WTC11 (cell line): ENCODE data around the gene LRRC40. TPM values are rescaled to one million over a fixed set of nuclear protein-coding genes. Genes with fewer than 3 reads are reported as not detected.

Source experiments
- ATAC-seq: fragments of 200-7000 bp; cut with Tn5 transposase; 2 replicates; pipeline ENCODE4 v1.10.0; 2021; ENCODE audit warnings: mild to moderate bottlenecking, moderate library complexity
- CTCF ChIA-PET: fragments of 300-600 bp; sonication (Branson Sonifier 250); formaldehyde crosslinking; loops from one replicate; lab custom pipeline; 2021; ENCODE audit warnings: antibody characterized with exemption; lab: Charles Lee
- POLR2A ChIA-PET: fragments of 350-600 bp; sonication (Branson Sonifier 250); formaldehyde crosslinking; loops from one replicate; lab custom pipeline; 2021; ENCODE audit warnings: antibody characterized with exemption; lab: Charles Lee
- DNase-seq: peaks from one replicate; pipeline ENCODE4 v3.0.0; 2021; ENCODE audit warnings: low spot score
- H3K27ac Mint-ChIP-seq: 2 replicates; pipeline ENCODE4 v1.8.0; 2021; ENCODE audit warnings: mixed read lengths
- H3K27me3 Mint-ChIP-seq: 2 replicates; pipeline ENCODE4 v1.8.0; 2021; ENCODE audit warnings: low read depth, mild to moderate bottlenecking, moderate library complexity, mixed read lengths
- H3K36me3 Mint-ChIP-seq: 2 replicates; pipeline ENCODE4 v1.8.0; 2021; ENCODE audit warnings: mixed read lengths
- H3K4me1 Mint-ChIP-seq: 2 replicates; pipeline ENCODE4 v1.8.0; 2022; ENCODE audit warnings: mixed read lengths
- H3K4me3 Mint-ChIP-seq: 2 replicates; pipeline ENCODE4 v1.8.0; 2021; ENCODE audit warnings: mild to moderate bottlenecking, moderate library complexity, mixed read lengths
- H3K9me3 Mint-ChIP-seq: 2 replicates; pipeline ENCODE4 v1.8.0; 2021; ENCODE audit warnings: mixed read lengths
- AFF4 ChIP-seq: sonication (generic); formaldehyde crosslinking; IDR thresholded peaks from 2 replicates; pipeline ENCODE4 v1.8.1; 2023; ENCODE audit warnings: mild to moderate bottlenecking, missing genetic modification reagents, borderline replicate concordance
- E2F5 ChIP-seq: sonication (generic); formaldehyde crosslinking; IDR thresholded peaks from 2 replicates; pipeline ENCODE4 v1.8.1; 2022; ENCODE audit warnings: mild to moderate bottlenecking, moderate library complexity, missing genetic modification reagents
- EMX1 ChIP-seq: fragments of 250-450 bp; sonication (Bioruptor Pico); IDR thresholded peaks from 2 replicates; pipeline ENCODE4 v1.8.0; 2021; ENCODE audit warnings: mild to moderate bottlenecking
- ETV6 ChIP-seq: sonication (generic); formaldehyde crosslinking; IDR thresholded peaks from 2 replicates; pipeline ENCODE4 v1.8.1; 2022; ENCODE audit warnings: mild to moderate bottlenecking, missing genetic modification reagents
- GABPB1 ChIP-seq: sonication (generic); formaldehyde crosslinking; IDR thresholded peaks from 2 replicates; pipeline ENCODE4 v1.8.1; 2023; ENCODE audit warnings: mild to moderate bottlenecking, missing genetic modification reagents
- IRF2 ChIP-seq: sonication (generic); formaldehyde crosslinking; IDR thresholded peaks from 2 replicates; pipeline ENCODE4 v1.8.0; 2022; ENCODE audit warnings: low read depth, missing genetic modification reagents, borderline replicate concordance
- JAZF1 ChIP-seq: fragments of 250-450 bp; sonication (Bioruptor Pico); IDR thresholded peaks from 2 replicates; pipeline ENCODE4 v1.9.0; 2021; ENCODE audit warnings: moderate library complexity, mild to moderate bottlenecking, inconsistent platforms
- KAT7 ChIP-seq: sonication (generic); formaldehyde crosslinking; IDR thresholded peaks from 2 replicates; pipeline ENCODE4 v1.8.1; 2023; ENCODE audit warnings: missing genetic modification reagents, mild to moderate bottlenecking, borderline replicate concordance
- NR1H2 ChIP-seq: sonication (generic); formaldehyde crosslinking; IDR thresholded peaks from 2 replicates; pipeline ENCODE4 v1.9.0; 2021; ENCODE audit warnings: mild to moderate bottlenecking, moderate library complexity, missing genetic modification reagents
- ZBTB21 ChIP-seq: sonication (generic); formaldehyde crosslinking; IDR thresholded peaks from 2 replicates; pipeline ENCODE4 v1.8.1; 2023; ENCODE audit warnings: mild to moderate bottlenecking, missing genetic modification reagents, borderline replicate concordance
- ZNF396 ChIP-seq: fragments of 250-450 bp; sonication (Bioruptor Pico); IDR thresholded peaks from 2 replicates; pipeline ENCODE4 v1.8.0; 2021; ENCODE audit warnings: mild to moderate bottlenecking, moderate library complexity, borderline replicate concordance
- ZNF671 ChIP-seq: fragments of 250-450 bp; sonication (Bioruptor Pico); IDR thresholded peaks from 2 replicates; pipeline ENCODE4 v1.8.0; 2021; ENCODE audit warnings: mild to moderate bottlenecking
- ZSCAN18 ChIP-seq: fragments of 250-450 bp; sonication (Bioruptor Pico); IDR thresholded peaks from 2 replicates; pipeline ENCODE4 v2.1.2; 2022; ENCODE audit warnings: mild to moderate bottlenecking, moderate library complexity
- total RNA-seq: library from RNA; stranded (reverse); gene quantifications from 3 replicates; pipeline ENCODE4 v1.2.3, GENCODE V29; 2021
- TF ChIP-seq, protein P1 (sequence below): sonication (generic); formaldehyde crosslinking; IDR thresholded peaks from 2 replicates; pipeline ENCODE4 v1.8.1; 2023; ENCODE audit warnings: mild to moderate bottlenecking, missing genetic modification reagents
- TF ChIP-seq, protein P2 (sequence below): sonication (generic); formaldehyde crosslinking; IDR thresholded peaks from 2 replicates; pipeline ENCODE4 v1.8.1; 2023; ENCODE audit warnings: mild to moderate bottlenecking, missing genetic modification reagents, moderate library complexity
- TF ChIP-seq, protein P3 (sequence below): sonication (generic); formaldehyde crosslinking; IDR thresholded peaks from 2 replicates; pipeline ENCODE4 v1.8.0; 2022; ENCODE audit warnings: missing genetic modification reagents
- TF ChIP-seq, protein P4 (sequence below): sonication (generic); formaldehyde crosslinking; conservative IDR thresholded peaks from 2 replicates; pipeline ENCODE4 v1.8.1; 2023; ENCODE audit warnings: mild to moderate bottlenecking, low read depth, missing genetic modification reagents, moderate library complexity
- TF ChIP-seq, protein P5 (sequence below): sonication (generic); formaldehyde crosslinking; IDR thresholded peaks from 2 replicates; pipeline ENCODE4 v1.8.0; 2023; ENCODE audit warnings: missing genetic modification reagents, mild to moderate bottlenecking, borderline replicate concordance

LRRC40 gene
- total RNA-seq, 1 experiment from 2014 or later = 26.7 TPM

DNA sequence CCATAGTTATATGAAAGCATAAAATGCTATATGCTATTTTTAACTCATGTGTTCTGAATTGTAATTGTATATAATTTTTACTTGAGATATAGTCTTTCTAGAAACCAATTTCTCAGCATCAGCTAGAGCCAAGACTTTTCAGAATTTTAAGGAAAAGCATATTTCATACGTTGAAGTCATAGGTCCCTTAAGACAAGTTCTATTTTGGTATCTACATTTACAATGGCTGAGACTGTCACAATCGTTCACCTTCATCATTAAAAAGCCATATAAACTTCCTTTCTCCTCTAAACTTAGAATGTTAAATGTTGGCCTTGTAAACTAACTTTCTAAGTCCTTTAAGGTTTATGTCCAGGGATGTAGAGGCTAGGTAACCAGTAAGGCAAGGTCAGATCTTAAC is 104.1 kb downstream of the LRRC40 start:
- H3K27ac Mint-ChIP-seq = no peak overlapping the region
- H3K9me3 Mint-ChIP-seq = no peaks in the 10 kb centered on the region
- CTCF ChIA-PET = no interaction called here
- H3K4me1 Mint-ChIP-seq = no peaks in the 10 kb centered on the region
- no peak for DNase-seq
- POLR2A ChIA-PET = no interaction called here
- H3K36me3 Mint-ChIP-seq = no peaks in the 10 kb centered on the region
- TF ChIP-seq JAZF1 (no peak), ZBTB21 (no peak), E2F5 (CRISPR knock-in tag) (no peak), ZNF671 (CRISPR knock-in tag) (no peak), ZNF396 (CRISPR knock-in tag) (no peak), KAT7 (no peak), ZSCAN18 (CRISPR knock-in tag) (no peak), AFF4 (CRISPR knock-in tag) (no peak), NR1H2 (no peak), GABPB1 (CRISPR knock-in tag) (no peak), EMX1 (CRISPR knock-in tag) (no peak), ETV6 (no peak), IRF2 (CRISPR knock-in tag) (no peak)
- TF ChIP-seq, protein P1, sequence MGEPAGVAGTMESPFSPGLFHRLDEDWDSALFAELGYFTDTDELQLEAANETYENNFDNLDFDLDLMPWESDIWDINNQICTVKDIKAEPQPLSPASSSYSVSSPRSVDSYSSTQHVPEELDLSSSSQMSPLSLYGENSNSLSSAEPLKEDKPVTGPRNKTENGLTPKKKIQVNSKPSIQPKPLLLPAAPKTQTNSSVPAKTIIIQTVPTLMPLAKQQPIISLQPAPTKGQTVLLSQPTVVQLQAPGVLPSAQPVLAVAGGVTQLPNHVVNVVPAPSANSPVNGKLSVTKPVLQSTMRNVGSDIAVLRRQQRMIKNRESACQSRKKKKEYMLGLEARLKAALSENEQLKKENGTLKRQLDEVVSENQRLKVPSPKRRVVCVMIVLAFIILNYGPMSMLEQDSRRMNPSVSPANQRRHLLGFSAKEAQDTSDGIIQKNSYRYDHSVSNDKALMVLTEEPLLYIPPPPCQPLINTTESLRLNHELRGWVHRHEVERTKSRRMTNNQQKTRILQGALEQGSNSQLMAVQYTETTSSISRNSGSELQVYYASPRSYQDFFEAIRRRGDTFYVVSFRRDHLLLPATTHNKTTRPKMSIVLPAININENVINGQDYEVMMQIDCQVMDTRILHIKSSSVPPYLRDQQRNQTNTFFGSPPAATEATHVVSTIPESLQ (CRISPR knock-in tag) = no peak
- TF ChIP-seq, protein P2, sequence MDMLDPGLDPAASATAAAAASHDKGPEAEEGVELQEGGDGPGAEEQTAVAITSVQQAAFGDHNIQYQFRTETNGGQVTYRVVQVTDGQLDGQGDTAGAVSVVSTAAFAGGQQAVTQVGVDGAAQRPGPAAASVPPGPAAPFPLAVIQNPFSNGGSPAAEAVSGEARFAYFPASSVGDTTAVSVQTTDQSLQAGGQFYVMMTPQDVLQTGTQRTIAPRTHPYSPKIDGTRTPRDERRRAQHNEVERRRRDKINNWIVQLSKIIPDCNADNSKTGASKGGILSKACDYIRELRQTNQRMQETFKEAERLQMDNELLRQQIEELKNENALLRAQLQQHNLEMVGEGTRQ (CRISPR knock-in tag) = no peak
- TF ChIP-seq, protein P3, sequence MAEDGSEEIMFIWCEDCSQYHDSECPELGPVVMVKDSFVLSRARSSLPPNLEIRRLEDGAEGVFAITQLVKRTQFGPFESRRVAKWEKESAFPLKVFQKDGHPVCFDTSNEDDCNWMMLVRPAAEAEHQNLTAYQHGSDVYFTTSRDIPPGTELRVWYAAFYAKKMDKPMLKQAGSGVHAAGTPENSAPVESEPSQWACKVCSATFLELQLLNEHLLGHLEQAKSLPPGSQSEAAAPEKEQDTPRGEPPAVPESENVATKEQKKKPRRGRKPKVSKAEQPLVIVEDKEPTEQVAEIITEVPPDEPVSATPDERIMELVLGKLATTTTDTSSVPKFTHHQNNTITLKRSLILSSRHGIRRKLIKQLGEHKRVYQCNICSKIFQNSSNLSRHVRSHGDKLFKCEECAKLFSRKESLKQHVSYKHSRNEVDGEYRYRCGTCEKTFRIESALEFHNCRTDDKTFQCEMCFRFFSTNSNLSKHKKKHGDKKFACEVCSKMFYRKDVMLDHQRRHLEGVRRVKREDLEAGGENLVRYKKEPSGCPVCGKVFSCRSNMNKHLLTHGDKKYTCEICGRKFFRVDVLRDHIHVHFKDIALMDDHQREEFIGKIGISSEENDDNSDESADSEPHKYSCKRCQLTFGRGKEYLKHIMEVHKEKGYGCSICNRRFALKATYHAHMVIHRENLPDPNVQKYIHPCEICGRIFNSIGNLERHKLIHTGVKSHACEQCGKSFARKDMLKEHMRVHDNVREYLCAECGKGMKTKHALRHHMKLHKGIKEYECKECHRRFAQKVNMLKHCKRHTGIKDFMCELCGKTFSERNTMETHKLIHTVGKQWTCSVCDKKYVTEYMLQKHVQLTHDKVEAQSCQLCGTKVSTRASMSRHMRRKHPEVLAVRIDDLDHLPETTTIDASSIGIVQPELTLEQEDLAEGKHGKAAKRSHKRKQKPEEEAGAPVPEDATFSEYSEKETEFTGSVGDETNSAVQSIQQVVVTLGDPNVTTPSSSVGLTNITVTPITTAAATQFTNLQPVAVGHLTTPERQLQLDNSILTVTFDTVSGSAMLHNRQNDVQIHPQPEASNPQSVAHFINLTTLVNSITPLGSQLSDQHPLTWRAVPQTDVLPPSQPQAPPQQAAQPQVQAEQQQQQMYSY (CRISPR knock-in tag) = no peak
- TF ChIP-seq, protein P4, sequence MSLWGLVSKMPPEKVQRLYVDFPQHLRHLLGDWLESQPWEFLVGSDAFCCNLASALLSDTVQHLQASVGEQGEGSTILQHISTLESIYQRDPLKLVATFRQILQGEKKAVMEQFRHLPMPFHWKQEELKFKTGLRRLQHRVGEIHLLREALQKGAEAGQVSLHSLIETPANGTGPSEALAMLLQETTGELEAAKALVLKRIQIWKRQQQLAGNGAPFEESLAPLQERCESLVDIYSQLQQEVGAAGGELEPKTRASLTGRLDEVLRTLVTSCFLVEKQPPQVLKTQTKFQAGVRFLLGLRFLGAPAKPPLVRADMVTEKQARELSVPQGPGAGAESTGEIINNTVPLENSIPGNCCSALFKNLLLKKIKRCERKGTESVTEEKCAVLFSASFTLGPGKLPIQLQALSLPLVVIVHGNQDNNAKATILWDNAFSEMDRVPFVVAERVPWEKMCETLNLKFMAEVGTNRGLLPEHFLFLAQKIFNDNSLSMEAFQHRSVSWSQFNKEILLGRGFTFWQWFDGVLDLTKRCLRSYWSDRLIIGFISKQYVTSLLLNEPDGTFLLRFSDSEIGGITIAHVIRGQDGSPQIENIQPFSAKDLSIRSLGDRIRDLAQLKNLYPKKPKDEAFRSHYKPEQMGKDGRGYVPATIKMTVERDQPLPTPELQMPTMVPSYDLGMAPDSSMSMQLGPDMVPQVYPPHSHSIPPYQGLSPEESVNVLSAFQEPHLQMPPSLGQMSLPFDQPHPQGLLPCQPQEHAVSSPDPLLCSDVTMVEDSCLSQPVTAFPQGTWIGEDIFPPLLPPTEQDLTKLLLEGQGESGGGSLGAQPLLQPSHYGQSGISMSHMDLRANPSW (CRISPR knock-in tag) = no peak
- TF ChIP-seq, protein P5, sequence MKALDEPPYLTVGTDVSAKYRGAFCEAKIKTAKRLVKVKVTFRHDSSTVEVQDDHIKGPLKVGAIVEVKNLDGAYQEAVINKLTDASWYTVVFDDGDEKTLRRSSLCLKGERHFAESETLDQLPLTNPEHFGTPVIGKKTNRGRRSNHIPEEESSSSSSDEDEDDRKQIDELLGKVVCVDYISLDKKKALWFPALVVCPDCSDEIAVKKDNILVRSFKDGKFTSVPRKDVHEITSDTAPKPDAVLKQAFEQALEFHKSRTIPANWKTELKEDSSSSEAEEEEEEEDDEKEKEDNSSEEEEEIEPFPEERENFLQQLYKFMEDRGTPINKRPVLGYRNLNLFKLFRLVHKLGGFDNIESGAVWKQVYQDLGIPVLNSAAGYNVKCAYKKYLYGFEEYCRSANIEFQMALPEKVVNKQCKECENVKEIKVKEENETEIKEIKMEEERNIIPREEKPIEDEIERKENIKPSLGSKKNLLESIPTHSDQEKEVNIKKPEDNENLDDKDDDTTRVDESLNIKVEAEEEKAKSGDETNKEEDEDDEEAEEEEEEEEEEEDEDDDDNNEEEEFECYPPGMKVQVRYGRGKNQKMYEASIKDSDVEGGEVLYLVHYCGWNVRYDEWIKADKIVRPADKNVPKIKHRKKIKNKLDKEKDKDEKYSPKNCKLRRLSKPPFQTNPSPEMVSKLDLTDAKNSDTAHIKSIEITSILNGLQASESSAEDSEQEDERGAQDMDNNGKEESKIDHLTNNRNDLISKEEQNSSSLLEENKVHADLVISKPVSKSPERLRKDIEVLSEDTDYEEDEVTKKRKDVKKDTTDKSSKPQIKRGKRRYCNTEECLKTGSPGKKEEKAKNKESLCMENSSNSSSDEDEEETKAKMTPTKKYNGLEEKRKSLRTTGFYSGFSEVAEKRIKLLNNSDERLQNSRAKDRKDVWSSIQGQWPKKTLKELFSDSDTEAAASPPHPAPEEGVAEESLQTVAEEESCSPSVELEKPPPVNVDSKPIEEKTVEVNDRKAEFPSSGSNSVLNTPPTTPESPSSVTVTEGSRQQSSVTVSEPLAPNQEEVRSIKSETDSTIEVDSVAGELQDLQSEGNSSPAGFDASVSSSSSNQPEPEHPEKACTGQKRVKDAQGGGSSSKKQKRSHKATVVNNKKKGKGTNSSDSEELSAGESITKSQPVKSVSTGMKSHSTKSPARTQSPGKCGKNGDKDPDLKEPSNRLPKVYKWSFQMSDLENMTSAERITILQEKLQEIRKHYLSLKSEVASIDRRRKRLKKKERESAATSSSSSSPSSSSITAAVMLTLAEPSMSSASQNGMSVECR (CRISPR knock-in tag) = no peak
- TF ChIP-seq, all 79 proteins: peak for 0
- H3K4me3 Mint-ChIP-seq = no peak overlapping the region
- H3K27me3 Mint-ChIP-seq = no peaks in the 10 kb centered on the region
- no peak for ATAC-seq
